Activated CD8-positive, alpha-beta memory T cell treated with anti-CD3 and anti-CD28 coated beads for 1 hour (primary cell): ENCODE data around the gene OSBPL10.

Experiments used
- DNase-seq, 2 donors: peaks; one replicate each; pipeline ENCODE4 v3.0.0-alpha.2; 2020; ENCODE audit warnings: low read depth in 1 of 2; ENCODE audit errors: extremely low read depth in 1 of 2

The OSBPL10 gene

GRCh38 chr3:31635545-31635944 lies 345.5 kb downstream of the OSBPL10 start:
- DNase-seq = no peak

GRCh38 chr3:31634476-31634875 lies 346.6 kb downstream of the OSBPL10 start:
- no peak for DNase-seq

GRCh38 chr3:31629054-31629453 lies 352.0 kb downstream of the OSBPL10 start:
- no peak for DNase-seq

- no peak for DNase-seq
Observed at GRCh38 chr3:31625358-31625757, 355.7 kb downstream of the OSBPL10 start.

- DNase-seq = no peak
Observed at GRCh38 chr3:31624083-31624709, 356.9 kb downstream of the OSBPL10 start.

- DNase-seq = no peak
Observed at GRCh38 chr3:31622636-31623288, 358.3 kb downstream of the OSBPL10 start.

GRCh38 chr3:31621314-31621713 lies 359.7 kb downstream of the OSBPL10 start:
- DNase-seq = no peak

GRCh38 chr3:31620656-31621055 lies 360.4 kb downstream of the OSBPL10 start:
- DNase-seq = no peak

GRCh38 chr3:31616711-31617110 lies 364.4 kb downstream of the OSBPL10 start:
- DNase-seq = no peak

GRCh38 chr3:31615071-31615875 lies 365.8 kb downstream of the OSBPL10 start:
- DNase-seq = no peak

- DNase-seq = no peak
Observed at GRCh38 chr3:31614162-31614921, 366.7 kb downstream of the OSBPL10 start.

GRCh38 chr3:31613654-31614053 lies 367.4 kb downstream of the OSBPL10 start:
- DNase-seq = no peak

- DNase-seq = no peak
Observed at GRCh38 chr3:31613177-31613576, 367.9 kb downstream of the OSBPL10 start.
